NCI-H146 treated with DMSO at 0.1 percent for 48 hours (cell line): ENCODE data around the gene FRMD4B.
A peak's percentile ranks its signal among the peaks of the same experiment; 100 is the strongest.
"Not testable (repeated sequence)": the region's sequence is repeated elsewhere in the genome, so short reads cannot be mapped to it uniquely, and the experiment has no call there.

ENCODE experiments used
- DNase-seq: peaks from one replicate; lab custom pipeline; 2025; ENCODE audit not compliant: unreplicated experiment; lab: John Stamatoyannopoulos, UW

Gene FRMD4B

DNA sequence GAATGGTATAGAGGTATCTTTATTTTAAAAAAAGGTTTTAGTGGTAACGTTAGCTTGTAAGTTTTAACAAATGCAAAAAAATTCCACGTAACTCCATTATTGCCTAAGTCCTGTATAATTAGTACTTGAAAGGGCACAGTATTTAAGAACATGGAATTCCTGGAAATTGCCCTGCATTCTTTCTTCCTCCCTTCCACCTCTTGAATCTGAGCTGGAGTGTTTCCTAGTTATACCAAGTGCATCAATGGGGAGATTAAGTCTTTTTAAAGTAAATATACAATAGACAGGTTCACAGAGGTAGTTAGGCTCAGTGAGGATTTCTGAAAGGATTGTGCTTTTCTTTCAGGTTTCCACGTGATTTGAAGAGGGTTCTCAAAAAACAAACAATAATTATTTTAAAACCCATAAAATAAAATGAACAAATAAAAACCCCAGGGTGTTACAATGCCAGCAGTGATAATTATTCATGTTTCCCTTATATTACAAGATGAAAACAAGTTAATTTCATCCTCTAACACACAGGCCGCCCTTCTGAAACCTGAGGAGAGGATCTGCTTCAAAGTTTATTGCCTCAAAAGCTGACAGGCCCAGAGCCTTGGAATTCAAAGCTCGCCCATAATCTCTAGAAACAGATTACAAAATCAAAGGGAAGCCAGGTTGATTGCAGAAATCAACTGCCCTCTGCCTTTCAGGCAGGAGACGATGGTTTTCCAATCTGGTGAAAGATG, 134.6 kb downstream of the FRMD4B start:
- peak; percentile 8 for DNase-seq

DNA sequence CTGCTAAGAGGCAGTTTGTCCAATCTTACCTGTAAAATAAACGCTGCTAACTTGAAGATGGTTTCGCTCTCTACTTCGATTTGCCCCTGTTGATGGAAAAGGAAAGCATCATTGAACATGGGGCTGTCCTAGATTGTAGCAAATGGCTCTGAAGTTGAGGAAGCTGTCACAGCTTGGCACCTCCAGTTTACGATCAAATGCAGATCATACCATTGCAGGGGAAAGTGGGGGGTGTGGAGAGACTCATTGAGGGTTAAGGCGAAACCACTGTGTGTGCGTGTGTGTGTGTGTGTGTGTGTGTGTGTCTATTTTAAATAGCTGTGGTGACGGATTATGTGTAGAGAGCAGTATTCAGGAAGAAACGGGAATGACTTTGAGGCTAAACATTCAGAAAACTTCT, 135.9 kb downstream of the FRMD4B start:
- peak; percentile 66 for DNase-seq

DNA sequence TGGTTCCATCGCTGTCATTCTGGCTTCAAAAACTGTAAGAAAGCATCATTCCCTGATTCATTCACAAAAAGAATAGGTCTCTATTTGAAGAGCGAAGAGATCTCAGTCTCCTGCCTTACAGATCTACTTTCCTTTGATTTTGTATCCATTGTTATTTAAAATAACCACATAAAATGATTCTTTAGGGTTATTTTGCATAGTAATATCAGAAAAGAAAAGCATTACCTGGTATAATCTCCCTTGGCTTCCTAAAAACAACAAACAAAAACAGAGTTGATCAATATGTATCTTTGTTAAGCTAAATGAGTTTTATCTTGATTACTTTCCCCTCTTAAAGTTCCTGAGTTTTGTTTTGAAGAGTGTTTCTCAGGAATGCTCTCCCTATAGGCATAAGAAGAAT, 136.9 kb downstream of the FRMD4B start:
- no peak for DNase-seq

DNA sequence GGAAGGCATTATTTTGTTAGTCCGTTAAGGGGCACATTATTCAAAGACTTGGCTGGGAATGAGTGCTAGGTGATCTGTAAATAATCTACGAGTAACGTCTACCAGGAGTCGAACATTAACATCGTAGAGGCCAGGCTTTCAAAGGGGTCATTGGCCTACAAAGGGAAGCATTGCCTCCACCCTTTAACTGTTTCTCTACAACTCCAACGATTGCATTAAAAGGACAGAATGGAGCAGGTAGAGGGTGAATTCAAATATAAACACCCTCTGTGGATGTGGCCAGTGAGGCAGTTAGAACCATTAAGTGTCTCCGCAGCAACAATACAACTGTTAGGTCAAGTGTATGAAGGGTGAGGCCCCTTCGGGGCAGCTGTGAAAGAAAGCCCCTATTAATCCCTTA, 137.5 kb downstream of the FRMD4B start:
- no peak for DNase-seq

DNA sequence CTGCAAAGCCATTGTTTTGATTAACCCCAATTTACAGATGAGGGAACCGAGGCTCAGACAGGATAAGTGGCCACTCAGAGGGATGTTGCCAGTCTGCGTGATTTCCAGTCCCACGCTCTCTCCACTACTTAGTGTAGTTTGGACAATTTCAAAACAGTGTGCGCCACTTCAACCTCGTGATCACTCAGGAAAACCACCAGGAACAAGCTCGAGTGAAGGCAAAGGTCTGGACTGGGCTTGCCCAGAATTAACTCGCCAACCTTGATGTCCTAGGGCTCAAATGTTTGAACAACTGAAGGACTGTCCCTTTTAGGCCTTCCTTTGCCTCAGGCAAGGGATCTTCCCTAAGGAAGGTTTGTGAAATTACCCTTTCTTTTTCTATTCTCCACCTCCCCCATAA, 139.3 kb downstream of the FRMD4B start:
- no peak for DNase-seq

DNA sequence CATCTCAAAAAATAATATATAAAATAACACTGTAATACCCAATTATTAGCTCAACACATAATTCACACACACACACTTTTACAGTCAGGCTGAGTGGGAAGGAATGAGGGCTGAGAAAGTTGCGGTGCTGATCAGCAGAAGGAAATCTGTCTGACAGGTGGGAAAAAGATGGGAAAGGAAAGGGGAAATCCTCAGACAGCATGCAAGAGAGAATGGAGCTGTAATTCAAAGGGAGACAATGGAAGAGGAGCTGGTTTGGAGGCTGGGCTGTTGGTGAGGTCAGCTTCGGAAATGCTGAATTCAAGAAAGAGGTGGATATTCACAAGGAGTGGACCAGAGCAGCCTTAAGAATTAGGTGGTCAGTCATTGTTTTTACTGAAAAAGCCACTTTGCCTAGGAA, 141.8 kb downstream of the FRMD4B start:
- no peak for DNase-seq

DNA sequence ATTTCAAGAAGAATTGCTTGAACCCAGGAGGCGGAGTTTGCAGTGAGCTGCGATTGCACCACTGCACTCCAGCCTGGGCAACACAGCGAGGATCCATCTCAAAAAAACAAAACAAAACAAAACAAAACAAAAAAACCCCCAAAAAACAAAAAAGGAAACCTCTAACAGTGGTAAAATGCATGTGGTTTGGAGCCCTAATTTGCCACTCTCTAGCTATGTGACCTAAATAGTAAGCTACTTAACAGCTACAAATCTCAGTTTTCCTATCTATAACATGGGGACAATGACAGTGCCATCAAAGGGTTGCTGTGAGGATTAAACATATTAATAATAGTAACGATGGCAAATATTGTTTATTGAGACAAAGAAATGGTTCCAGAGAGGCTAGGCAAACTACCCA, 144.1 kb downstream of the FRMD4B start:
- DNase-seq = no peak

DNA sequence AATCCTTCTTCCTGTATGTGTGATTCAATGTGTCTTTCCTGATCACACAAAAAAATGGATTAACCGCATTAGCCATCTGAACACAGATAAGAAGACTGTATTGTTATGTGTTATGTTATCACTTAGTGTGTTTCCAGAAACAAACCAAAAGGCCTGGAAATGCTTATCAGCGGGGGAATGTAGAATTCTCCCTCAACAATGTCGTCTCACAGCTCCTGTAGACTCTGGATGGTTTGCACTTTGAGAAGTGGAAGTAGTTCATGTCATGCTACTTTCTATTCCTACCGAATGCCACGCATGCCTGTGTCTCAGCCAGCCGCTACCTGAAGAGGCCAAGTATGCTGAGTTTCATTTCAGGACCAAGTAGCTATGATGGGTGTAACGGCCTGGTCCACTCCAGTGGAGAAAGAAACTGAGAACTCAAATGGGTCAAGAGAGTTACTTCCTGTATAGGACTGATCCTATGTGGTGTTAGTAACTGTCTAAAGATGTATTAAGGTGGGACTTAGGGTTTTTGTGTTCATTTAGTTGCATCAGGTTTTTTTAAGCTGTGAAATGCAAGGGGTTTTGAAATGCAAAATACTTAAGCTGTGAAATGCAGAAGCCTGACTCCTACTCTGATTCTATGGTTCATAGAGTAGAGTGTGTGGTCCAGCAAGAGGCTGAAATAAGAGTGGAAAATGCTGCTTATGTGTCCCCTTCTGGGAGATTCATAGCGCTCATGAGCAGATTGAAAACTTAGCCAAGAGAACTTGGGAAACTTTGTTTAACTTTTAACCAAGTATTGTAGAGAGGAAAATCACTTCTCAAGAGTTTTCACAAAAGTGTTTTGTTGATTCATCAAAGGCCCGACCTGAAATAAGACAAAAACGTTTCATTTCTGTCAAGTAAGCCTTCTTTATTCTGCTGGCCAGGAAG, 145.0 kb downstream of the FRMD4B start:
- DNase-seq = no peak

DNA sequence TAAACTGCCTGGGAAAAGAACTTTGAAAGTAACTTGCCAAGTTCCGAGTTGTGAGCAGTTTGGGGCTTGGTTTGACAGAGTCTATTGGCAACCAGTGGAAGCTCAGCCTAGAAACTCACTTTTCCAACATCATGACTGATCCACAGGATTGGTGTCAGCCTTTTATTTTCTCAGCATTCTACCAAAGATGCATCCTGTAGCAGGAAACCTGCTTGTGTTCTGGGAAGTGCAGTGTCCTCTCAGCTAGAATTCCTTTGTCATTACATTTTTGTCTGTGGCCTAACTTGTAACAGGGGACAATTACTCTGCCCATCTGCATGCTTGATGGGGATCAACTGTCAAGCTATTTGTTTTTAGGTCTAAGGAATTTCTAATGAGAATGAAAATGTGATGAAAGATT, 146.8 kb downstream of the FRMD4B start:
- no peak for DNase-seq

DNA sequence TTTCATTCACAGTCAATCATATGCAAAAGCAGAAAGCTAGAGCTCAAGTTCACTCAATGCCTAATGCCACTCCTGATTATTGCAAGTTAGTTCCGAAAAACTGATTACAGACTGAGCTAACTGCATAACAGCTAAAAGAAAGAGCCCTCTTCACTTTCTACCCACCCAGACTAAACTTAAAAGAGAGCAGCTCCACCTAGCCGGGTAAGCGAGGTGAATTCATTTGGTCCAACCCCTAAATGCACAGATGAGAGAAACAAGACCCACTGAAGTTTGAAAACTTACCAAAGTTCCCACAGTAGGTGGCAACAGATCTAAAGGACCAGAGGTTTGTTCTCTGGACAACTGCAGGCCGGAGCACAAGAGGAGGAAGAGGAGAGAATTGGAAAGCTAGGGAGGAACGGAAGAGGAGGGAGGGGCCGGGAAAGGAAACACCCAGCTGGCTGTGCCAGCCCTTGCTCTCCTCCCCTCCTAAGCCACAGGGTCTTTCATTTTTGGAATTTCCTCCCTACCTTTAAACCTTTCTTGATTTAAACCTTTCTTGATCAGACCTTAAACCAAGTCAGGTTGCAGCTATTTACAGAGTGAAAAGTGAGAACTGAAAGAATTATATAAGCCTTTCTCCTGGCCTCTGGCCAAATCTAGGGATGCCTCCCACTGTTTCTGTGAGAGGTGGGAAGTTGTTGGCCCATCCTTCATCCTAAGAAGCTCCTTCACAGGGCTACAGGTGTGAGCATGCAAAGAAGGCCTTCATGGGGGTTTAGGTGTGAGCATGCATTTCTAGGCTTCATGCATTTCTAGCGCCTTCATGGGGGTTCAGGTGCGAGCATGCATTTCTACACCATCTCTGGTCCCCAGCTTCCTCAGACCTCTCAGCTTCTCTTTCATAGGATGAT, 148.8 kb downstream of the FRMD4B start:
- DNase-seq = no peak

DNA sequence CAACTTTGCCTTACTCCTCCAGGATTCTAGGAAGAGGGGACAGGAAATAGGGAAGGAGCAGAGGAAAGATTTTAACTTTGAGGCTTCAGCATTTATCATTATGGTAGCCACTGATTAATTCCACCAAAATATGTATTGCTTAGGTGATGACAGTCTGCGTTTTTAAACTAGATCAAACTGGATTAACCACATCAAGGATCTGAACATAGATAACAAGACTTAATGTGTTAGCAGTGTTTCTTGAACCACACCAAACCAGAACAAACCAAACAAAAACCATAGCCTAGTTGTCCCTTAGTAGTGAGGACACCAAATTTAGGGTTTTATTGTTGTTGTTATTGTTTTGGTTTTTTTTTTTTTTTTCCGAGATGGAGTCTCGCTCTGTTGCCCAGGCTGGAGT, 150.0 kb downstream of the FRMD4B start:
- DNase-seq = no peak

DNA sequence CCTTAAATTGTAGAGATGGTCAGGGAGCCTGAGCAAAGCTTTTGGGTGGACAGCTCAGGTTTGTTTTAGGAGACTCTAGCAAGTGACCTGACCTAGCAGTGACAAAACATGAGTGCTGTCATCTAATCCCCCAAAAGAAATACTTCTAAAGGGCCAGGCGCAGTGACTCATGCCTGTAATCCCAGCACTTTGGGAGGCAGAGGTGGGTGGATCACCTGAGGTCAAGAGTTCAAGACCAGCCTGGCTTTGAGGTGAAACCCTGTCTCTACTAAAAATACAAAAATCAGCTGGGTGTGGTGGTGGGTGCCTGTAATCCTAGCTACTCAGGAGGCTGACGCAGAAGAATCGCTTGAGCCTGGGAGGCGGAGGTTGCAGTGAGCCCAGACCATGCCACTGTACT, 150.7 kb downstream of the FRMD4B start:
- DNase-seq = not testable (repeated sequence)

DNA sequence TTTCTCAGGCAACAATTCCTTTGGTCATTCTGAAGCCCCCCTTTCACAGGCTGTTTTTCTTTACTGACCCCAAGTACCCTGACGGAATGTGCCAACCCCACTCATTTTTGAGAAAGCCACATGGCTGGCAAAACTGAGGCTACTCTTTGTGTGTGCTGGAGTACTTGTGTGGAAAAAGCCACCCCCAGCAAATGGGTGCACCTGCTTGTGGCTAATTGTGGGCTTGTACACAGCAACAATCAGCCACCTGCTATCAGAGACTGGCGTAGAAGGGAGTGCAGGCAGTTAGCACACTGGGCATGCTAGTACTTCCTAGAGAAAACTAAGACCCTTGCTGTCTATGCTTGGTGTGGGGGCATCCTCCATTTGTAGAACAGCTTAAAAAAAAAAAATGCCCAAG, 153.4 kb downstream of the FRMD4B start:
- DNase-seq = peak; percentile 42

DNA sequence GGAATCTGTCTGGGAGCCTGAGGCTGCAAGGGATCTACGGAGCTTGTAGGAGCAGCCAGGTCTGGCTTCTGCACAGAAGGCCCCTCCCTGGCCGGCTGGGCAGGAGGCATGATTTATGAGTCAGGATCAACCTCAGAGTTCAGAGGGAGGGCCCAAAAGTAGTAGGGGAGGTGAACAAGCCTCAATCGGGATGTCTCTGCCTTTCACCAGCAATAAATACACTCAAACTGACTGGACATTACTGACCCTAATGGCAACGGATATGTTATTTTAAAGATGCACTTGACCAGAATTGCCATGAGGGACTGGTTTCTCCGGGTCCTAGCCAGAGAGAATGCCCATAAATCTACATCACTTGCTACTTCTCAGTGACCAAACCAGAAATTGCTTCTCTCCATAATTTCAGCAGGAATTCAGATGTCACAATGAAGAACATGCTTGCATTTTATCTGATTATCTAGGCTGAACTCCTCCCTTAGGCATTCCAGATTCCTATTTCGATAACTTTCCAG, 153.9 kb downstream of the FRMD4B start:
- peak; percentile 5 for DNase-seq

DNA sequence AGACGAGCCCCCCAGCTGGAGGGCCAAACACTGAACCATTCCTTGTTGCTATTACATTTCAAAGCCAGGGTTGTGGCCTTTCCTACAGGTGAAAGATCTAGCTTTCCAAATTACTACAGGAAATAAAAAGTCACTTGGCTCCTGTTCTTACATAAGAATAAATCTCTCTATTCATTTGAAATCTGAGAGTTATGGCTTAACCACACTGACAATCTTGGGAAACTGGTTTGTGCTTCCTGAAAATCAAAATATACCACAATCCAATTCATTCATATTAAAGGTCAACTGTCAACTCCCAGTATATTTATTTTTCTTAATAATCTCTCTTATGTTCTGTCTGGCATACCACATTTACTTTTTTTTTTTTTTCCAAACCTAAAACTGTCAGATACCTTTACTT, 159.8 kb downstream of the FRMD4B start:
- DNase-seq = no peak

DNA sequence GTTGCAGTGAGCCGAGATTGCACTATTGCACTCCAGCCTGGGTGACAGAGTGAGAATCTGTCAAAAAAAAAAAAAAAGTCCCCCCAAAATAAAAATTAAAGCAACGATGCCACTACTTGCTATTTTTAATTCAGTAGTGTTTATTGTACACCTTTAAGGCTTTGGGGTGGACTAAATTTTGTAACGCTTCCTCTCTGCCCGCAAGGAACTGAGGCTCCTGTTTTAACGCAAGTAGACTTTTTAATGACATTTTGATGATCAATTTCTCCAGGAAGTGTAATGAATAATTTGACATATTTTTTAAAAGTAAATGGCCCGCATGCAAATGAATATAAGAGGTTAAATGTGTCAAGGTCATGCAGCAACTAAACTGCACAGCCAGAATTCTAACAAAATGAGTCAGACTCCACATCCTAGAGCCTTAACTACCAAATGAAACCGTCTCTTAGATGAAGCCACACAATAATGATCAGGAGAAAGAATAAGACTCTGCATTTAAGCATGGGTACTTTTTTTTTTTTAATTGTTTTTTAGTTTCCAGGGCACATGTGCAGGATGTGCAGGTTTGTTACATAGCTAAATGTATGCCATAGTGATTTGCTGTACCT, 166.7 kb downstream of the FRMD4B start:
- no peak for DNase-seq

DNA sequence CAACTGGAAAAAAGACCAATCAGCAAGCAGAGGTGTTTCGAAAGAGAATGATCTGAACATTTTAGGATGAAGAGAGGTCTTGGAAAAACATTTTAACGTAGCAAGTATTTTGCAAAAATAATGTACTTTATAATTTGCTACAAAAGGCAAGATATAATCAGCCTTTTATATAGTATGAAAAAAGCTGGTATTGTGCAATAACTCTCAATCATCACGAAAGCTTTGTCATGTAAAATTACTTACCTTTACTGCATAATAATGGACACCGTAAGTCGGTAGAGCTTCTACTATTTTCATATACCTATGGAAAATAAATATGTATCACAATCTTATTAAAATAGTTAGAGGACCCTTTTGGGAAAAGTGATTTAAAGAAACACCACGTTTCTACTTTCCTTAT, 167.8 kb downstream of the FRMD4B start:
- DNase-seq = no peak

DNA sequence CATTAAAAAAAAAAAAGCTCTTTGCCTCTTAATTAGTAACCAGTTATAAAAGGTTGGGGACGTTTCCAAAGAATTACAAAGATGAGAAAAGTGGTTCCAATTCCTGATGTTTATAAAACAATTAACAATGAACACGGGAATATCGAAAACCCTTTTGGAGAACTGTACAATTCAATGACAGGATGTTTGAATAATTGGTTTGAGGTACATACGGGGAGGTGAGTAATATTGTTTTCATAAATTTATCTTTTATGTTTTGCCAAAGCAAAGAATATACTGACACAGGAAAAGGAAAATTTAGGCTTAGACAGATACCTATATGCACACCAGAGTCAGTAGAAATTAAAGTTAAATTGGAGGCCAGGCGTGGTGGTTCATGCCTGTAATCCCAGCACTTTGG, 168.9 kb downstream of the FRMD4B start:
- no peak for DNase-seq

DNA sequence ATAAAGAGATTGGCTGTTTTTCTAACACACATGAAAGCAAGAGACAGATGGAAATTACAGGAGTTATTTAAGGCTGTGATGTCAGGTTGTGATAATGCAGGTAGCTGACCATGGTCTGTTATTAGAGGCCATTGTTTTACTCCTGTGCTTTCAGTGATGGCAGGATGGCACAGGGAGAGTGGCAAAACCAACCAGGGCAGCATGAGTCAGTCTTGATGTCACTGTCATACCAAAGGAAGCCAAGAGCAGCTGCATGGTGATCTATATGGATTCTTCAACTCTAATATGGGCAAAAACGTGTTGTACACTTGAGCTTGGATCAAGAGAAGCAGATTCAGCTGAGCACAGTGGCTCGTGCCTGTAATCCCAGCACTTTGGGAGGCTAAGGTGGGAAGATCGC, 171.6 kb downstream of the FRMD4B start:
- DNase-seq = no peak

DNA sequence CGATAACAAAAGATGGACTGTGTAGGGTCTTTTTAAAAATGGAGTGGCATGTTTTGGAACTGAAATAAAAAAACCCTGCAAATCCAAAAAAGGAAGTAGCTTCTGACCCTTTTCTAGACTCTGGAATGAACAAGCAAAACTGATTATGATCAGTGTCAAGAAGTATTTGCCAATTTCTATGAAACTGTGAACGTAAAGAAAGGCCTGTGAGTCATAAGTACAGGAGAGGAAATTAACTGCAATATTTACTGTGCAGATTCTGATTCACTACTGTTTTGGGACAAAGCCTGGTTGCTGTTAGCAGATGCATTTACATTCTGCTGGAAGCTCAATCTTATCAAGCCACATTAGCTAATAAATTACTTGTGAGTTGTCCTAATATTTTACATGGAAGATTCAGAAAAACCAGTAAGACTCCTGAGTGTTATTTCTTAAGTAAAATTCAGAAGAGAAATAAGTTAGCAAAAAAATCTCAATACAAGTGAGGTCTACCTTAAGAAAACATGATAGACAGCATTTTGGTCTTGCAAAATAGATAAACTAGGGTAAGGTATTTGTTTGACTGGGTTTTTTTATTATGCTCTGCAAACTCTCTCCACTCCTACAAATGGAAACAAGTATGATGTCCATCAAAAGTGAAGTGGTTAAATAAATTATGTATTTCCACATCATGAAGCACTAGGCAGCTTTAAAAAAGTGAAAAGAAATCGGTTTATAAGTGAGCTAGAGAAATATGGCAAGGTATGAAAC, 173.3 kb downstream of the FRMD4B start:
- DNase-seq = no peak
